ENCODE data around the gene KCNIP4.
A peak's percentile ranks its signal among the peaks of the same experiment; 100 is the strongest.
"Not testable (repeated sequence)": the region's sequence is repeated elsewhere in the genome, so short reads cannot be mapped to it uniquely, and the experiment has no call there.

The KCNIP4 gene

GRCh38 chr4:20754036-20754435 lies 1194.5 kb downstream of the KCNIP4 start:
- DNase-seq (ENCODE audit: low spot score) = no peak

- DNase-seq (ENCODE audit: low spot score) = no peak
Observed at GRCh38 chr4:20752641-20753040, 1195.9 kb downstream of the KCNIP4 start.

GRCh38 chr4:20746000-20746399 lies 1202.6 kb downstream of the KCNIP4 start:
- DNase-seq (ENCODE audit: low spot score) = not testable (repeated sequence)

GRCh38 chr4:20735931-20736330 lies 1212.6 kb downstream of the KCNIP4 start:
- no peak for DNase-seq (ENCODE audit: low spot score)

- no peak for DNase-seq (ENCODE audit: low spot score)
Observed at GRCh38 chr4:20724915-20725314, 1223.7 kb downstream of the KCNIP4 start.

GRCh38 chr4:20723463-20723862 lies 1225.1 kb downstream of the KCNIP4 start:
- no peak for DNase-seq (ENCODE audit: low spot score)

- DNase-seq (ENCODE audit: low spot score) = no peak
Observed at GRCh38 chr4:20723019-20723418, 1225.6 kb downstream of the KCNIP4 start.

- DNase-seq (ENCODE audit: low spot score) = no peak
Observed at GRCh38 chr4:20711335-20711734, 1237.2 kb downstream of the KCNIP4 start.

- peak; percentile 93 for DNase-seq (ENCODE audit: low spot score)
Observed at GRCh38 chr4:20700007-20700761, 1248.4 kb downstream of the KCNIP4 start, which contains the start of gene PACRGL. TSS of gene PACRGL (plus strand) at chr4:20700458. CDS start at chr4:20704482, 4,024 bp downstream.

GRCh38 chr4:20698820-20699219 lies 1249.8 kb downstream of the KCNIP4 start:
- no peak for DNase-seq (ENCODE audit: low spot score)

- DNase-seq (ENCODE audit: low spot score) = no peak
Observed at GRCh38 chr4:20698382-20698781, 1250.2 kb downstream of the KCNIP4 start.

GRCh38 chr4:20696815-20697214 lies 1251.8 kb downstream of the KCNIP4 start:
- no peak for DNase-seq (ENCODE audit: low spot score)

GRCh38 chr4:20687864-20688263 lies 1260.7 kb downstream of the KCNIP4 start:
- no peak for DNase-seq (ENCODE audit: low spot score)

GRCh38 chr4:20684852-20685763 lies 1263.5 kb downstream of the KCNIP4 start:
- peak; percentile 26 for DNase-seq (ENCODE audit: low spot score)

- DNase-seq (ENCODE audit: low spot score) = no peak
Observed at GRCh38 chr4:20683766-20684165, 1264.8 kb downstream of the KCNIP4 start.

- DNase-seq (ENCODE audit: low spot score) = no peak
Observed at GRCh38 chr4:20682853-20683252, 1265.7 kb downstream of the KCNIP4 start.

GRCh38 chr4:20681271-20681670 lies 1267.3 kb downstream of the KCNIP4 start:
- no peak for DNase-seq (ENCODE audit: low spot score)

- no peak for DNase-seq (ENCODE audit: low spot score)
Observed at GRCh38 chr4:20680736-20681135, 1267.8 kb downstream of the KCNIP4 start.

- no peak for DNase-seq (ENCODE audit: low spot score)
Observed at GRCh38 chr4:20679951-20680350, 1268.6 kb downstream of the KCNIP4 start.
